Islet precursor cell (in vitro differentiated cells): ENCODE data around the gene LRP1-AS.
"Not testable (repeated sequence)": the region's sequence is repeated elsewhere in the genome, so short reads cannot be mapped to it uniquely, and the experiment has no call there.

Experiments
- DNase-seq: peaks from one replicate; pipeline ENCODE4 v3.0.0-alpha.2; 2018

Gene LRP1-AS

DNA sequence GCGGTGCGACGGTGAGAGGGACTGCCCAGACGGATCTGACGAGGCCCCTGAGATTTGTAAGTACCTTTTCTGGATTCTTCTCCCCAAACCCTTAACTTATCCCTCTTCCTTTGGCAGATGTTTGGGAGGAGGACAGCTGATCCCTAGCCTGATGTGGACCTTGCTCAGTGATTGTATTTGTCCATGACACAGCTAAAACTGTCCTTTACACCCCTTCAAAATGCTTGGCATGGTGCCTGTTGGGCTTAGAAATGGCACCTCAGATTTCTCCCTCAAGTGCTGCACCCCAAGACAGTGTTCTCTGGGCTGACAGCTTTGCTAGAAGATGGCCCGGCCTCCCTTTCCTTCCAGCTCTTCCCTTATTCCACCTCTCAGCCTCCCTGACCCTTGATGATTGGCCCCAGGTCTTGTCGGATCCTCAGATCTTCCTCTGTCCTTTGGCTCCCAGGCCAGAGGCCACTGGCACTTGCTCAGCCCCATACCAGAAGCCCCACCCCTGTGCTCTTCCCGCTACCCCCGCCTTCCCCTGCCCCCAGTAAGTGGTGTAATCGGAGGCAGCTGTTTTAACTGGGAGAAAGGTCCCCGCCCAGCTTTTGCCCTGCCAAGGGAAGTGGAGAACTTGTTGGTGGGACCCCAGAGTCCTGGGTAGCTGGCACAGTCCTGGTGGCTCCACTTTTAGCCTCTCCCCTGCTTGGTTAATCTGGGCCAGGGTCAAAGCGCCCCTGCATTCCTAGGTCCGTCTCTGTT is 8.7 kb downstream of the LRP1-AS start:
- DNase-seq: no peak

DNA sequence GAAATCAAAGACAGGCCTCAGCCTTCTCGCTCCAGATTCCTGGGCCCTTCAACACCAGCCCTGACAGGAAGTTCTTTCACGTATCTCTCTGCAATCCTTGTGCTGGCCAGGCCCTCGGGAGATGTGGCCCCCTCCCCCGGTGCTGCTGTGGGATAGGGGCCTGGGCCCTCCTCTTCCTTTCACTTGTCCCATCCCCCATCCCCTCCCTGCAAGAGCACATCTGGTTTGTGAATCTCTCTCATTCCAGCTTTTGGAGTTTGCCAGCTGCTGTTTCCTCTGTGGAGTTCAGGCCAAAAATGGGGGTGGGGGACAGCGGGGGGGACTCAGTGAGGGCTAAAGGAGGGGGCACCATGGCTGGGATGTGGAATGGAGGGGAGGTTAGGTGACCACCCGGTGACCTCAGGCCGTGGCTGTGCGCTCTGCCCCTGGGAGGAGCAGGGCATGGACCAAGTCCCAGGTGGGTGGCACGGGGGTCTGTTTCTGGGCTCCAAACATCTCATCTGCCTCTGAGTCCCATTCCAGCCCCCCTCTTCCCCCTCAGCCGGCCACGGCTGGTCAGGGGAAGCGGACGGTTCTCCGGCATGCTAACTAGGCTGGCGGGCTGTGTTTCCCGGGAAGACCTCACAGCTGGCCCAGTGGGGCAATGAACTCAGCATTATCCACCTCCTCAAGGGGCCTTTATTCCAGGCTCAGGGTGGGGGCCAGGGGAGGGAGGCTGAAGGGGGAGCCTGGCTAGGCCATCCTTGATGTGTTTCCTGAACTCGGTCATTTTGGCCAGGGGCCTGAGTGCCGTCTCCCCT is 11.7 kb downstream of the LRP1-AS start:
- peak; percentile 89 for DNase-seq

DNA sequence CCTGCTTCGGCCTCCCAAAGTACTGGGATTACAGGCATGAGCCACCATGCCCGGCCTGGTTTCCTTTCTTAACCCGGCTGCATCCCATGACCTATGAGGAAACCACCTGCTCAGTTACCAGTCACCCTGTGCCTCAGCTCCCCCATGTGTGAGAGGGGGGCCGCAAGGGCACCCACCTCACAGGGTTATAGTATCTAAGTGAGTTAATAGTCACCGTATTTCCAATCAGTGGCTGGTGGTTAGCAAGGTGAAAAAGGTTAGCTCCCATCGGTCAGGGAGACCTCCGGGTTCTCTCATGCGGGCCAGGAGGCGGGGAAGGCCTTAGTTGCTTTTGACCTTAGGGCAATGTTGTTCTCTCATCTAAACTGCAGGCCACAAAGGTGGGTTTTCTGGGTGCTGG is 12.5 kb downstream of the LRP1-AS start:
- peak; percentile 53 for DNase-seq

DNA sequence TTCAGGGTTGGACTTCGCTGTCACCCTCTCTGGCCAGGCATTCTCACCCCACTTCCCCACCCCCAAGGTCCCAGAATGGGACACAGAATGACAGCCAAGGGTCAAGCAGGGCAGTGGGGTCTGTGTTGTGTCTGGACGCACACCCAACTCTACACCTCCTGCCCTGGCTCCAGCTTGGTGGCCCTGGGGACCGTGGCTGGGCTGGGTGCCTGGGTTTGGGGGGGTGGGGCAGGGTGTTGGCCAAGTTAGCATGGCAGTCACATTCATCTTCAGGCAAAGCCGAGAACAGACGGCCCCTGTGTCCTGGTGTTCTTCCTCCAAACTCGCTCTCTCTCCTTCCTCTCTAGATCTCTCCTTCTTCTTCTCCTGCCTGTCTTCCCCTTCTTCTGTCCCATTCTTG is 13.5 kb downstream of the LRP1-AS start:
- DNase-seq: peak; percentile 57

DNA sequence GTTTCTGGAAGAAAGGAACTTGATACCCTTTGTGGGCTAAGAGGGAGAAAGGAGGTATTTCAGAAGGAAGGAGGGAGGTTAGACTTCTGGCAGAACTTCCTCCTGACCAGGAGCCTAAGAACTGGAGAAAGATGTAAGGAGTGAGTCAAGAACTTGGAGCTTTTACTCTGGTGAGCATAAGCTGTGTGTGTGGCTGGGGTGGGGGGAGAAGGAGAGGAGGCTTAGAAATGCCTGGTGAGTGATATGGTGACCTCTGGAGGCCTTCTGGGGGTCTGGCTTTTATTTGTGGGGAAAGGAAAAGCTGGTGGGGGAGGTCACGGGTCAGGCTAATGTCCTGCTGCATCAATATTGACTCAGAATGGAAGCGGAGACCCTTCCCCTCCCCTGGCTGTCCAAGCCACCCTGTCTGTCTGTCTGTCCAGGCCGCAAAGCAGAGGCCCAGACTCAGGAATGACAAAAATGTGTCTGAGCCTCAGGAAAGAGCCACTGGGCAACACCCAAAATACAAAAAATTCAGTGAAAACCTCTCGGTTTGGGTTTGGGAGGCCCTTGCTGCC is 14.3 kb downstream of the LRP1-AS start:
- DNase-seq: peak; percentile 92

DNA sequence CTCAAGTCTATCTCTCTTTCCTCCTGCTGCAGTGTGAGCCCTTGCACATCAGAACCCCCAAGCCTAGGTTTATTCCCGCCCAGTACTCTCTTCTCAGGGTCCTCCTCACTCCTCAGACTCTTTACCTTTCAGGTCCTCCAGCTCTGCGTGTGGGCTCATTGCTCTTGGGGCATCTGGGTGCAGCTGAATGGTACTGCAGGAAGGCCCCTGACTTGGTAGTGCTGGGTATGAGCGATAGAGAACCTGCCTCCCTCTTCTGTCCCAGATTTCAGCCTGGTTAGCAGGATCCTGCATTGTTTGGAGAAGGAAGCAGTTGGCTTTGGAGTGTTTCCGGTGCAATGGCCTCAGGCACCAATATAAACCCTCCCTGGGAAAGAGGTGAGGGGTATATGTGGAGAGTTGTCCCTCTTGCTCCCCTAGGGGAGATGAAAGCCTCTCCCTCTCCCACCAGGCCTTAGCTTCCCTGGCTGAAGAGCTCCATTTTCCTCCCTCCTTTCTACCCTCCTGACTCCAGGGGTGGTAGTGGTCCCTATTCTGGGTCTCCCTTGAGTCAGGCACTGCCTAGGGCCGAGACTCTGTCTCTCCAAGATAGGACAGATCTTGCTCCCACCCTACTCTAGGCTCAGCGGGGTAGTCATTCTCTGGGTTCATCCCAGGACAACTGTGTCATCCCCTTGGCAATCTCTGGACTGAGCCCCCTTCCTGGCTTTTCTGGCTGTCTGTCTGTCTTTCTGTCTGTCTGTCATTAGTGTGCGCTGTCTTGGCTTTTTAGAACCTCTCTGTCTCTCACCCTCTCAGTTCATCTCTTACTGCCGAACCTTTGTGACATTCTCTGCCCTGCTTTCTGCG is 15.3 kb downstream of the LRP1-AS start:
- DNase-seq: peak; percentile 74

DNA sequence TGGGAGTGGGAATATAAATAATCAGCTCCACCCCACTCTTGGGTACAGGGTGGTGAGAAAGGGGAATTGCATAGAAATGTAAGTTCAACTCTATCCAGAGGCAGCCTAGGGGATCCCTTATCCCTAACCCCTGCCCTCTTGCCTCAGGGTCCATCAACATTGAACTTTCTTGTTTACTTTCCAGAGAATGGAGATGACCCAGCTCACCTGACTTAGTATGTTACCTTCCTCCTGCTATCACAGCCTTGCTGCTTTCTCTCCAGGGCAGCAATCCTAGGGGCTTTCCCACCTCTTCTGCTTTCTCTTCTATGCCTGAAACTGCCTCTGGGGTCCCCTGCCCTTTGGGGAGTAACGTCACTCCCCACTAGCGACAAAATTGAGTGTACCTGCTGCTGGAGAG is 16.5 kb downstream of the LRP1-AS start:
- DNase-seq: no peak

DNA sequence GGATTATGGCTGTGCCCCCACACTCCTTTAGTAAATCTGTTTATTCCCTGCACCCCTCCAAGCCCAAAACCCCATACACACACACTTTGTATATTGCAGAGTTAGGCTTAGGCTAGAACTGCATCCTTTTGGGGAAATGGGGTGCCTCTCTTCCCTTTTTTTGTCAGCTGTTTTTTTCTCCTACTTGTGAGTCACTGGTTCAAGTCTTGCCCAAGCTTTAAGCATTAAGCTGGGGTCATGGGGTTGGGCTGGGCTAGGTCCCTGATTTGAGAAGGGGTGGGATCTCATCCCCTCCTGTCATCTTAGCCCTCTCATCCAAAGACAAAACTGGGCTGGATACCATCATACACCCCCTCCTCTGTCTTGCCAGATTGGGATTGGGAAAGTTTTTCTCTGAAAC is 17.5 kb downstream of the LRP1-AS start:
- DNase-seq: no peak

DNA sequence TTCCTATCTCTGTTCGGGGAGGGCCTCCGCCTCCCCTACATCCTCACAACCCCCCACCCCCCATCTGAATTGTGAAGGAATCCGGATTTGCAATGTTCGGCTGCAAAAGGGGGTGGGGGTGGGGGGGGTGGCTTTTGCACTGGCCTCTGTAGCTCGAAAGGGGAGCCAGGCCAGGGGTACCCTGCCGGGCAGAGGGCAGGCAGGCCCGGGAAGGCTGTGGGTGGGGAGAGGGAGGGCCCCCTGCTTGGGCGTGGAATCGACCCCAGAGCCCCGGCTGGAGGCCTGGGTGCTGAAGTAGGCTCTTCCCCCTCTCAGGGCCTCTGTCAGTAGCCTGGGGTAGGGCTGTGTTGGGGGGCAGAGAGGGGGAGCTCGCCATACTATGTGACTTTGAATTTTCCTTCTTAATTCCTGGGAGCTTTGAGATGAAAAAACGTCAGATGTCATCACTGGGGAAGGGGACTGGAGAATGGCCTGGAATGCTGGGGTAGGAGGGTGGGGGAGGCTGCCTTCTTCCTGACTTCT is 18.0 kb downstream of the LRP1-AS start:
- peak; percentile 67 for DNase-seq

DNA sequence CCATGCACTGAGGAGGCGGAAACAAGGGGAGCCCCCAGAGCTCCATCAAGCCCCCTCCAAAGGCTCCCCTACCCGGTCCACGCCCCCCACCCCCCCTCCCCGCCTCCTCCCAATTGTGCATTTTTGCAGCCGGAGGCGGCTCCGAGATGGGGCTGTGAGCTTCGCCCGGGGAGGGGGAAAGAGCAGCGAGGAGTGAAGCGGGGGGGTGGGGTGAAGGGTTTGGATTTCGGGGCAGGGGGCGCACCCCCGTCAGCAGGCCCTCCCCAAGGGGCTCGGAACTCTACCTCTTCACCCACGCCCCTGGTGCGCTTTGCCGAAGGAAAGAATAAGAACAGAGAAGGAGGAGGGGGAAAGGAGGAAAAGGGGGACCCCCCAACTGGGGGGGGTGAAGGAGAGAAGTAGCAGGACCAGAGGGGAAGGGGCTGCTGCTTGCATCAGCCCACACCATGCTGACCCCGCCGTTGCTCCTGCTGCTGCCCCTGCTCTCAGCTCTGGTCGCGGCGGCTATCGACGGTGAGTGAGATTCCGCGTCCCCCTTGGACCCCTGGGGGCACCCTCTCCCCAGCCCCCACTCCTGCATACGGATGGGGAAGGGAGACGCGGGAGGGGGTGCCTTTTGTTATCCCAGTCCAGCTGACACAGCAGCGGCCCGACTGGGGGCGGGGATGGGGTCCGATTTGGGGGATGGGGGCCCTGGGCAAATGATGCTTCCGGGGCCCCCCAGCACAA is 18.7 kb downstream of the LRP1-AS start:
- DNase-seq: peak; percentile 66

DNA sequence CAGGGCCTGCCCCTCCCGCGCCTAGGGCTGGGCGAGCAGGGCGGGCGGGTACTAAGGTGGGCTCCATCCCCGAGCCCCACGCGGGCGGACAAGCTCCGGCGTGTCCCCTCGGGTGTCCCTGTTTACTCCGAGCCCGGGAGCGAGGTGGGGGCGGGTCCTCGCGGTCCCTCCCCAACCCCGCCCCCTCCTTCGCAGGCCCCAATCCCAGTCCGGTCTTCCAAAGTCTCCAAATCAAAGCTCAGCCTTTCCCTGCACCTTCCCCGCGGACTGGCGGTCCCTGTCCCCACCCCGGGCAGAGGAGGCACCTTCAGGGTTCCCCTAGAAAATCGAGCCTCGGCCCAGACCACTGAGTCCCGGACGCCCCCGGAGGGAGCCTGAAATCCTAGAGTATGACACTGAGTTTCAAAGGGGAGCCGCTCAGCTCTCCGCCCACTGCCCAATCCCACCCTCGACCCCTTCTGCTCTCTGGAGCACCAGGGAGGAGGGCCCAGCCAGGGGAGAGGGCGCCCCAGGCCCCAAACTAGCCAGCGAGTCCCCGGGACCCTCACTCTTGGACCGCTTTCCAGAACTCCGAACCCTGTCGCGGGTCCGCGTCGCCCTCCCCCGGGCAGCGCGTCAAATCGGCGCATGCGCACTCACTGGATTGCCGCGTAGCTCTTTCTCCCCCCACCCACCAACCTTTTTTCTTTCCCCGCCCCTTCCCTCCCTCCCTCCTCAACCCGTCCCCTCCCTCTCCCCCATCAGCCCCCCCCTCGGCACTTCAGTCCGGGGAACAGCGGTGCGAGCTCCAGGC is 19.5 kb downstream of the LRP1-AS start, which contains the start of gene LRP1:
Gene LRP1 (plus strand): TSS at position 758 of the 793 bp plus-strand sequence. CDS start 482 bp downstream, outside the sequence.
- DNase-seq: peak; percentile 96

DNA sequence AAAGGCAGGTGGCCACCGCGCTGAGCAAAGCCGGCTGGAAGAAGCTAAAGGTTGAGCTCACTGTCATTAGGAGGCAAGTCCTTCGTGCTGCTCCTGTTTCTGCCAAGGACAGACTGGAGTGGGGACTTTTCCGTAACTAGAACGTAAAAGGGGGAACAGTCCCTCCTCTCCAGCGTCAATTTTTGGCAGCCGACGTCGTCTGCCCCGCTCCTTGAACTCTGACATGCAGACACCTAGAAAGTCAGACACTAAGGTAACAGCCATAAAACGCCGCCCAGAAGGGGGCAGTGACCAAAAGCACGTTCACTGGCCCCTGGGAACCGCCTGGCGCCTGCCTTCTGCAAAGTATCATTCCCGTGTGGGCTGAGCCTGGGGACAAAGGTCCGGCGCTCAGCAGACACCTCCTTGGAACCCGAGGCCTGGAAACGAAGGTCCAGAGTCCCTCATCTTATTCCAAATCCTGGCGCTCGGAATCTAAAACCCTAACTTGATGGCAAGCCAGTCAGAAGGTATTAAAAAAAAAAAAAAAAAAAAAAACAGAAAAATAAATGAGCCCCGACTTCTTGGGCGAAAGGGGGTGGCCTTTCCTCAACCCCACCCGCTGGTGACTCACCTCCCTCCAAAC is 20.2 kb downstream of the LRP1-AS start:
- peak; percentile 96 for DNase-seq

DNA sequence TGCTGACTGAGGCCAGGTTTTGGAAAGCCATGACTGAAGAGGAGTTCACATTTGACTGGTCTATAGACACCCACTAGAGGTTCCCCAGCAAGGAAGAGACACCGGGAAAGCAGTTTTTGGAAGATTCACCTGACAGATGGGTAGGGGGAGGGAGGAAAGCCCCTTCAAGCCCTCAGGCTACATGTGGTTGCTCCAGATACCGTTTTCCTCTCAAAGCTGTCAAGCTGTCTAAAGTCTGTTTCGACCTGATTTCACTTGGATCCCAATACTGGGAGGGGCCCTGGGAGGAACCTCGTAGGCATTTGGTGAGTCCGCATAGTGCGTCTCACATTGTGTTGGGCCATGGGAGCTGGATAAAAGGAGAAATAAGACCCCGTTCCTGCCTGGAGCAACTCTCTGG is 20.9 kb downstream of the LRP1-AS start:
- peak; percentile 63 for DNase-seq

DNA sequence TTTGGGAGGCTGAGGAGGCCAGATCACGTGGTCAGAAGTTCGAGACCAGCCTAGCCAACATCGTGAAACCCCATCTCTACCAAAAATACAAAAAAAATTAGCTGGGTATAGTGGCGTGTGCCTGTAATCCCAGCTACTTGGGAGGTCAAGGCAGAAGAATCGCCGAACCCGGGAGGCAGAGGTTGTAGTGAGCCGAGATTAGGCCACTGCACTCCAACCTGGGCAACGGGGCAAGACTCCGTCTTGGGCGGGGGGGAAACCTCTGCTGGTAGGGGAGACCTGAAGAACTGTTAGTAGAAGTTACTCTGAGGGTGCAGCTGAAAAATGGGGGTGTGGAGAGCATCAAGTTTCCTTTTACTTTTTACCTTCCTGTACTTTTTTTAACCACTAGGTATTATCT is 21.4 kb downstream of the LRP1-AS start:
- no peak for DNase-seq

DNA sequence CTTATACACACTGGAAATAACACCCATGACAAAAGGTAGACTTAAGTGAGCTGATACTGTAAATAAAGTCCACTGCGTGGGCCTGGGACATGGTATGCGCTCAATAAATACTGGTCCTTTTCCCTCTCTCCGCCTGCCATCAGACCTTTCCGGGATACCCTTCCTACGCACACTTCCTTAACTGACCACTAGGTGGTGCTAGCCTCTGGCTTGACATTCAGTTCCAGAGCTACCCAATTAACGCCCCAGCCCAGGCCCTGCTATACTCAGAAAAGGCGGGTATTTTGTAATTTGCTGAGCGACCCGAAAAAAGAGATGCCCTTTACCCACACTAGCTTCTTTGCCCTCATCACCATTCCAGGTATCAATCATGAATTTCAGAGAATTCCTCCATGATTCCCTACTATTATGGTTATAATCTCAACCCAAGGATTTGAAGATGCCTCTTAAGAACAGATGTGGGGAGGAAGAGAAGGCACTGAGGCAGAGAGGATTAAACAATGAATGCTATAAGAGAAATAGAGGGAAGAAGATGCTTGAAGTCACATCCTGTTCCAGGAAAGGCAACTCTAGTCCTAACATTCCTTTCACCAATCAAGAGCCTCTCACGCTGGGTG is 23.1 kb downstream of the LRP1-AS start:
- DNase-seq: peak; percentile 88

DNA sequence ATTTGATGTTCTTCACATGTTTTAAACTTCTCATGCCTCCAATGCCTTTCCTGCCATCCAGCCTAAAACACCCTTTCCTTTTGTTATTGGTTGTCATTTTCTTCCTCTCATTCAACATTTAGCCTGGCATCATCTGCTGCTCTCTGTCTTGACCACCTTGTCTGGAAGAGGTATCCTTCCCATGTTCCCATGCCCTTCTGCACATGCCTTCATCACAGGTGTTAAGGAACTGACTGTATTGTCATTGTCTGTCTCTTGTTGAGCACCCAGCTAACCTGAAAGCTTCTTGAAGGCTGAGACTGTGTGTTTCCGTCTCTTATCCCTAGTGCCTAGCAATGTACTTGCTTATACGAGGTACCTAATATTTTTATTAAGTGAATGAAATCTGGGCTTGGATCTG is 23.6 kb downstream of the LRP1-AS start:
- DNase-seq: no peak

DNA sequence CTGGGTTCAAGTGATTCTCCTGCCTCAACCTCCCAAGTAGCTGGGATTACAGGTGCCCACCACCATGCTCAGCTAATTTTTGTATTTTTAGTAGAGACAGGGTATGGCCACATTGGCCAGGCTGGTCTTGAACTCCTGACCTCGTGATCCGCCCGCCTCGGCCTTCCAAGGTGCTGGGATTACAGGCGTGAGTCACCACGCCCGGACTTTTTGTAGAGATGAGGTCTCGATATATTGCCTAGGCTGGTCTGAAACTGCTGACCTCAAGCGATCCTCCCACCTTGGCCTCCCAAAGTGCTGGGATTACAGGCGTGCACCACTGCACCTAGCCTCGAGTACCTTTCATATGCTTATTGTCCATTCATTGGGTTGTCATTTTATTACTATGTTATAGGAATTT is 26.7 kb downstream of the LRP1-AS start:
- not testable (repeated sequence) for DNase-seq

DNA sequence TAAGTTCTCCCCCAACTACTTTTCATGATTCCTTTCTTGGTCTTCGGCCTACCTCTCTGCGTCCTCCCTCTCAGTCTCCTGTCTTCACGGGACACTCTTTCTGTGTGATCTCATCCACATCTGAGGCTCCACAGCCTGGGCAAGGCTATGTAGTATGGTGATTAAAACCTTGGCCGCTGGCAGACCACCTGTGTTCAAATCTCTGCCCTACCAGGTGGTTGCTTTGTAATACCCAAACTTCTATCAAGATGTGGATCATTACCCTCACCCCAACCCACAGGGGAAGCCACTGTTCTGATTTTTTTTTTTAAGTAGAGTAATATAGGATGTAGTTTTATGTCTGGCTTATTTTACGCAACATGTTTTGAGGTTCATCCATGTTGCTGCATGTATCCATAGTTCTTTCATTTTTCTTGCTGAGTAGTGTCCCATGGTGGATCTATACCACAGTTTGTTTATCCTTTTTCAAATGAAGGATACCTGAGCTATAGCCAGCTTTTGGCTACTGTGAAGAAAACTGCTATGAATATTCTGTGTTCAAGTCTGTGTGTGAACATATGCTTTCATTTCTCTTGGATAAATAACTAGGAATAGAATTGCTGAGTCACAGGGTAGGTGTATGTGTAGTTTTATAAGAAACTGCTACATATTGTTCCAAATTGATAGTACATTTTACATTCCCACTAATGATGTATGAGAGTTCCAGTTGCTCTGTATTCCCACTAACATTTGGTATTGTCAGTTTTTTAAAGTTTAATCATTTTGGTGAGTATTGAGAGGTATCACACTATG is 27.9 kb downstream of the LRP1-AS start:
- no peak for DNase-seq

DNA sequence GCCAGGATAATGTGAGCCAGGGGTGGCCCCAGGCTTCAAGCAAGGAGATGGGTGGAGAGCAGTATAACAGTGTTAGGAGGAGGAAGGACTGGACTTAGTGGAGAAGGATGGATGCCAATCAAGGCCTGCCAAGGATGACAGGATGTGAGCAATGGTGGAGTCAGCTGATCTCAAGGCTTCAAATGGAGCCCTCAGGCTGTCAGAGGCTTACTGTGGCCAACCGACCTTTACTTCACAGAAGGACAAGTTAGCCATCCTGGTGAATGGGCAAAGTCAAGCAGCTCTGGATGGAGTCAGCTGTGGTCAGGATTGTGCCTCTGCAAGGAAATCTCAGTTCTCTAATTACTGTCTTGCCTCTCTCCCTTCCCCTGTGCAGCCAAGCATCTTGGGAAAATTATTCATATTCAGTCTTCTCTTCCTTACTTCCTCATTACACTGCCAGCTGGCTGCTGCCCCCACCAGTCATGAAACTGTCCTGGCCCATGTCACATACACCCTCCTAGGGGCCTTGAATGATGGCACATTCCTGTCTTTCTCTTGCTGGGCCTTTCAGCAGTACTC is 28.6 kb downstream of the LRP1-AS start:
- DNase-seq: peak; percentile 67
